Epithelial cell of proximal tubule (primary cell): ENCODE measurements around the gene TACC2. TPM values are rescaled to one million over a fixed set of nuclear protein-coding genes. Genes with fewer than 3 reads are reported as not detected.

Experiments used
- DNase-seq: peaks from one replicate; pipeline ENCODE4 v3.0.0-alpha.2; 2011; ENCODE audit warnings: low read depth
- H3K4me3 ChIP-seq: 2 replicates; pipeline ENCODE4 v1.5.1; 2011; ENCODE audit warnings: low read depth, mild to moderate bottlenecking, low read length
- CTCF ChIP-seq: conservative IDR thresholded peaks from 2 replicates; pipeline ENCODE4 v1.5.1; 2012; ENCODE audit warnings: low read depth, mild to moderate bottlenecking, low read length
- total RNA-seq: library from RNA; depleted of rRNA; stranded (reverse); fragments of >200 nt; gene quantifications from 2 replicates; pipeline ENCODE4 v1.2.3, GENCODE V29; 2015

TACC2 gene
- total RNA-seq, 1 donor from 2014 or later, result 23.9 TPM

GRCh38 chr10:122249303-122249850 lies 260.4 kb downstream of the TACC2 start:
- no peak for TF ChIP-seq CTCF
- DNase-seq, result no peak
- no peak overlapping the region for H3K4me3 ChIP-seq

DNA sequence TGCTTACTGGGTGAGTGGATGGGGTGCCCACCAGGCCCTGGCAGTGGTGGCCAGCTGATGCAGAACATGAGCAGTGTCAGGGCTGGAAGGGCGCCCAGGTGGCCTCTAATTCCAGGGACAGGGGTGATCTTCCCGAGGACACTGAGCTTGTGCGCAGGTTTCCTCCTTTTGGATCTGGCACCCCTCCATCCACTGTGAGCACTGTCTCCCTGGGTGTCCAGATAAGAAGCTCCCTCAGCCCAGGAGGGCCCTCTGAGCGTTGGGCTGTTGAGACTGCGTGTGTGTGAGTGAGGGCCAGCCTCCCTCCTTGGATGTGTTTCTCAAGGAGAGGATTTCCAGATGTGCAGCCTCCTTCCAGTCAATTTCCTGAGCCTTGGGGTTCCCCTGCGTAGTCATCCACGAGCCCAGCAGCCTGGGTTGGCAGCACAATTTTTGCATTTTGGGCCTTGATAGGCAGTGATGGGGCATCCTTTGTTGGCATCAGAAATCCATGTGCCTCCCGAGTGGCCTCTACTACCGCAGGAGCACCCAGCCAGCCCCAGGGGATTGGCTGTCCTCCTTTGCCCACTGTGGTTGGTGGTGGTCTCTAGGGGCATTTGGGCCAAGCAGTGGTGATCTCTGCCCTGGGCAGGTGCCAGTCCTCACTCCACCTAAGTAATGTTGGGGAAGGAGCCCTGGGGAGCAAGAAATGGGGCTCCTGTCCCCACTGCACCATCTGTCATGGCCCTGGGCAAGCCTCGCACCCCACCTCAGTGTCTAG lies 261.2 kb downstream of the TACC2 start:
- H3K4me3 ChIP-seq, result no peak overlapping the region
- no peak for DNase-seq
- no peak for TF ChIP-seq CTCF

GRCh38 chr10:122251459-122252255 lies 262.7 kb downstream of the TACC2 start:
- no peak overlapping the region for H3K4me3 ChIP-seq
- TF ChIP-seq CTCF, result no peak
- DNase-seq, result no peak

GRCh38 chr10:122252805-122253204 lies 263.8 kb downstream of the TACC2 start:
- no peak overlapping the region for H3K4me3 ChIP-seq
- no peak for TF ChIP-seq CTCF
- no peak for DNase-seq

DNA sequence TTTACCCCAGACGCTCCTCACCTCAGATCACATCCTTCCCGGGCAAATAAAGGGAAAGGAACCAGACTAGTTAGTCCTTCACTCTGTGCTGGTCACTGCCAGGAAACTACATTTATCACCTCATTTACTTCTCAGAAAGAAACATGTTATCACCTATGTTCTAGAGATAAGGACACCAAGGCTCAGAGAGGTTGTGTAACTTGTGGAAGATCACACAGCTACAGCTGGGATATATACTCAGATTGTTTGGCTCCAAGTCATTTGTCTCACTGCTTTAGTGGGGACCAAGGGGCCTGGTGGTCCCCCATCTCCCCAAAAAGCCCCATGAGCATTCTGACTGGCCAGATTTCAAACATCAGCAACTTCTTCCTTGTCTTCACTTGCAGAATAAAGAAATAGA lies 264.6 kb downstream of the TACC2 start:
- DNase-seq, result no peak
- no peak overlapping the region for H3K4me3 ChIP-seq
- TF ChIP-seq CTCF, result no peak

DNA sequence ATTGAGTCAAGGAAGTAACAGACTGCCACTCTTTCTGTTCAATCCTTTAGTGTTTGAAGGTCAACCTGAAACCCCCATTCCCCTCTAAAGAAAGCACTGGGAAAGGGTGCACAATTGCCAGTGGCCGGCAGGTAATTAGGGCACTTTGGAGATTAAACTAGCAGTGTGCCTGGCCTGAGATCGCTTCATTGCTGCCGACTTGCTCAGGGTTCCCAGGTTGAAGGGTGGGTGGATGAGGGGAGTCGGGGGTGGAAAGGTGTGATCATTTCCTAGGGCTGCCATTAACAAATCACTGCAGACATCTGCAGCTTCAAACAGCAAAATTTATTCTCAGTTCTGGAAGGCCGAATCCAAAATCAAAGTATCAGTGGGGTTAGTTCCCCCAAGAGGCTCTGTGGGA lies 265.9 kb downstream of the TACC2 start:
- H3K4me3 ChIP-seq, result no peak overlapping the region
- DNase-seq, result no peak
- no peak for TF ChIP-seq CTCF
